ENCODE measurements around the gene ASAP2.

ASAP2 gene

DNA sequence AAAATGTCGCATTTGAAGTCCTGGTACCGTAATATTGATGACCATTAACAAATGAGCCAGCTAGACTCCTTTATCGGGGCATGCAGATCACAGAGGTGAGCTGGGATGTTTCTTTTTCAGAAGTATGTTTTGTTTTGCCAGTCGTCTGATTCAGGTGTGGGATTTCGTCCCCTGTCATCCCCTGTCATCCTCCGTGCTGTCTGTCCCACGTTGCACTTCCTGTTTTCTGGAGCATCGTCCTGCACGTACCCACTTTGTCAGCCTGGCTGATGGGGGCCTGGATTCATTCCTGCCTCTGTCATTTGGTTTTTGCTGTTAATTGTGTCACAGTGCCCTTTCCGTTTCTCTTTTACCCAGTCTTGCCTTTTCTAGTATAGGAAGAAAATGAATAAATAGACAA is 72.8 kb downstream of the ASAP2 start:
- DNase-seq, result no peak

DNA sequence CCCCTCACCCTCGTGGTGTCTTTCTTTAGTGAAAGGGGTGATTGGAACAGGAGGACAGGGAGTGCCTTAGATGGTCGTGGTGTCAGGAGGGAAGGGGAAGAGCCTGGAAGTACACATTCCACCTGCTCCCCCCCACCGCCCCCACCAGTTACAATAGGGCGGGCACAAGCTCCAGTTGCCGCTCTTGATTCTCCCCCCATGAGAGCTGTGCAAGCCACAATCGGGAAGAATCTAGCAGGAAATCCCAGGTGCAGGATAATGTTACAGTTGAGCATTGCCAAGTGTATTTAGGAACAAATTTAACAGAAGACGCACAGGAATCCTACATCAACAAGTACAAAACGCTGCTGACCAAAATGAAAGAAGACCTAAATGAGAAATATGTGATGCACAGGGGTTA is 73.6 kb downstream of the ASAP2 start:
- DNase-seq, result no peak

DNA sequence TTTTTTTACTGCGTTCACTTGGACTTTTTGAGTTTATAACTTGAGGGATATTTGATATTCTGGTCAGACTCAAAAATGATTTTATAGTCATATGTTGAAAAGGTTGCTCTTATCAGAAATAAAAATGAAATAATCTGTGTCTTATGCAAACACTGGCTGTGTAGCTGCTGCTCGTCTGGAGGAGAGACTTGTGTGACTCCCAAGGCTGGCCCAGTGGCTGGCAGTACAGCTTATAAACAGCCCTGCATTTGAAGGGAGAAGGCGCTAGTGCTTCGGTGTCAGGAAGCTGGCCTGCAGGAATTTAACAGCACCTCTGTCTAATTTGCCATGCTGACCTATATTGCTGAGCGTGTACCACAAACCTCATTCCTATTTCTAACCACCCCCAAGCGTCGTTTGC is 74.5 kb downstream of the ASAP2 start:
- DNase-seq, result no peak

DNA sequence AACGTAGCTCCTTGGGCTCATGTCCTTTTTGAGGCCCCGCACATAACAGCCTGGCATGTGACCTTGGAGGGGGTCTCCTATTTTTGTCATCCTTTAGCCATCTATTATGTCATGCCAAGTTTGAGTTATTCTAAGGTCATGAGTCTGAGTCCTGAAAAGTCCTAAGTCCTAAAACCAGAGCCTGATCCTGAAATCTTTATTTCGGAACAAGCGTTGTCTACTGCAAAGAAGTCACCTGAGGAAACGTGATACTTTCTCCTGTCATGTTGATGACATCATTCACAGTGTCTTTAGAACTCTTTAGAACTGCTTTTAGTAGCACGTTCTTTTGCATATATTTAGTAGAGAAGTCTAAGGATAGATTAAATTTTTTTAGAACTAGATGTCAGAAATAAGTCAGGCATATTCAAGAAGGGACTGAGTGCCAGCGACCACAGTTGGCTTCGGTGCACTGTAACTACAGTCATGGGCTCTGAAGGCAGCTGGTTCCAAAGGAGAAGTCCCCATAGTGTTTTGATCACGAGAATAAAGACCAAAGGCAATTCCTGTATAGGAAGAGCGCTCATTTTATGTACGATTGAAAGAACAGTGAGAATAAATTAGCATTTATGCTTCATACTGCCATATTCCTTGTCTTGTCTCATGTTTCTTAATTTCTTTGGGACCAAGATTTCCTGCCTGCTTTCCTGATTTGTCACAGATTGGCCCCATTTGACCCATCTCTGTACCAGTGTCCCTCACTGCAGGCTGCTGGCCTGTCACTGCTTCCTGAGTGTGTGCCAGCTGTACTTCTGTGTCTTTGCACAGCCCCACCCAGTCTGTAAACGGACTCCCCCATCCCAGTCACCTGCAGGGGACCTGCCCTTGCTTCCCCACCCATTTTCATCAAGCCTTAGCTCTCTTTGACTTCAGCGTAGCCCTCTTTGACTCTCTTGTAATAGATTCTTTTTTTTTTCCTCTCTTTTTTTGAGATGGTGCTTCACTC is 75.8 kb downstream of the ASAP2 start:
- DNase-seq, result no peak

DNA sequence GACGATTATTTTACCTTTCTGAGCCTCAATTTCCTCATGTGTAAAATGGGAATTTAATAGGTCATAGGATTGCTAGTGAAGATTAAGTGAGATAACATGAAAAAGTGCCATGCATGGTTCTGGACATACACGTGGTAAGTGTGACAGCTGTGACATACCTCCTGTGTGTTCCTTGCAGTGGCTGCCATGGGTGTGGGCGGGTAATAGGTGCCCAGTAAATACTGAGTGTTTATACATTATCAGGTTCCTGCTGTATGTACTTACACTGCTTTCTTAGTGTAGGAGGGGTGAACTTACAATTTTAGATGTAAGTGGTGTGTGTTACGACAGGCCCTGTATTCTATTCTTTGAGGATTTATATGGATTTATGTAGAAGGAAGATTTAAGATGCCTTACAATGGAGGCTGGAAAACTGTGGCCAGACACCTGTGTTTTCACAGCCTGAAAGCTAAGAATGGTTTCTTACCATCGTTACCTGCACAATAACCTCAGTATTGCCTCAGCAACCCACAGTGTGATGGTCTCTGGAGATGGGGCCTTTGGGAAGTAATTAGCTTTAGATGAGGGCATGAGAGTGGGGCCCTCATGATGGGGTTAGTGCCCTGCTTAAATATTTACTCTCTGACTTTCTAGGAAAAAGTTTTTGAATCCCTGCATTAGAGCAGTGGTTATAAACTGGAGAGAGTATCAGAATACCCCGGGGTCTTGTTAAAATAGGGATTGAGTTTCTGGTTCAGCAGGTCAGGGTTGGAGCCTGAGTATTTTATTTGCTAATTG is 78.1 kb downstream of the ASAP2 start:
- DNase-seq, result no peak

DNA sequence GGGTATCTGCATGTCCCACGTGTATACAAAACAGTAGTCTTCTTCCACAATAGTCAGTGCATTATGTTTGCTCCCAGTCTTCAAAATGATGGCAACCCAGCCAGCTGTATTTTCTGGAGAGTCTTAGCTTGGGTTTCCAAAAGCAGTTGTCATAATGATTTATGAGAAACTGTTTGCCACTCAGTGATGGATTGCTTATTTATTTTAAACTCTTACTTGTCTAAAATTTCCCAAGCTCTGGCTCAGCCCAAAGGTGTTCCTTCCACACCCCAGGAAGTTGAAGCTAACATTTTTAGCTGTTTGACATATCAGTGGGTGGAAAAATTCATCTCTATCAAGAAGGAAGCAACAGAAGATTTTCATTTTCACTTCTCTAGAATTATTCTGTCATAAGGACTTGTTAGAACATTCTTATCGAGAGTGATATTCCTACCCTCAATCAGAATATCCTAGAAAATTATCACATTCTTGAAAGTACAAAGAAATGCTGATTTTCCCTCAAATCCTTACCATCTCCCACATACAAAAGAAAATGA is 78.8 kb downstream of the ASAP2 start:
- no peak for DNase-seq

DNA sequence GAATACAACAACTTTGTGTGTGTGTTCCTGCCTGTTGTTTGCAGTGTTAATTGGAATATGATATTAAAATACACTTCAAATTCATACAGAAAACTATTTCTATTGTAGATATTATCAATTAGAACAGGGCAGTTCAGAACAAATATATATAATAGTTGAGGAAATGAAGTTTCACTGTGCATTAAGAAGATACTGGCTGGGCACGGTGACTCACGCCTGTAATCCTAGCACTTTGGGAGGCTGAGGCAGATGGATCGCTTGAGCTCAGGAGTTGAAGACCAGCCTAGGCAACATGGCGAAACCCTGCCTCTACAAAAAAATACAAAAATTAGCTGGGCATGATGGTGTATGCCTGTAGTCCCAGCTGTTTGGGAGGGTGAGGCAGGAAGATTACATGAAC is 79.3 kb downstream of the ASAP2 start:
- DNase-seq, result no peak

DNA sequence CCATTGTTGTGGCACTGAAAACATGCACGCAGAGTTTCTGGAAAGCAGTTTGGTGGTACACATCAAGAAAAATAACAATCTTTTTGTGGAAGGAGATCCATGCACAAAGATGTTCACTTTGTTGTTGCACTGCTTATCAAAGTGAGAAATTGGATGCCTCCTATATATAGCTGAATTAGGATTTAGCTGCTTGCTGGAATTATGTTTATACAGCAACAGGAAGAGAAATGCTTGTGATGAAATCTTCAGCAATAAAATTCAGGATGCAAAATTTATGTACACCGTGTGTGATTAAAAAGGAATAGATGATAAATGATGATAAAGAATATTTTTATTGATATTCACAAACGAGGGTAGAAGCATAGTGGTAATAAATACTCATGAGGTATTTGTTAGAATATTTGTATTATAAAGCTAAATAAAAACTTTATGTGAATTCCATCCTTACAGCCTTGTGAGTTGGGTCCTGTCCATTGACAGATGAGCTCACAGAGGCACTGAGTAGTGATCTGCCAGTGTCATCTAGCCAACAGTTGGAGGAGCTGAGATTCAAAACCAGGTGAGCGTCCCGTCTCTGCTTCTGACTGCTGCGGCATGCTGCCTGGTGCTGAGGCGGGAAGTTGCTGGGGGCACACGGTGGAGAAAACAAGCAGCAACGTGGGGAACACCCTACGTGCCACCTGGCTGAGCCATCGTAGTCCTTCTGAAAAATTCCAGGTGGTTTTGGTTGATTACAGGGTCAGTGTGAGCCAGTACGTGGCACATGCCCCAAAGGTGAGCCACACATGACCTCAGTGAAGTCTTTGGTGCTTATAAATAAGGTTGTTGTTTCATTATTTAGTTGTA is 80.2 kb downstream of the ASAP2 start:
- DNase-seq, result no peak

DNA sequence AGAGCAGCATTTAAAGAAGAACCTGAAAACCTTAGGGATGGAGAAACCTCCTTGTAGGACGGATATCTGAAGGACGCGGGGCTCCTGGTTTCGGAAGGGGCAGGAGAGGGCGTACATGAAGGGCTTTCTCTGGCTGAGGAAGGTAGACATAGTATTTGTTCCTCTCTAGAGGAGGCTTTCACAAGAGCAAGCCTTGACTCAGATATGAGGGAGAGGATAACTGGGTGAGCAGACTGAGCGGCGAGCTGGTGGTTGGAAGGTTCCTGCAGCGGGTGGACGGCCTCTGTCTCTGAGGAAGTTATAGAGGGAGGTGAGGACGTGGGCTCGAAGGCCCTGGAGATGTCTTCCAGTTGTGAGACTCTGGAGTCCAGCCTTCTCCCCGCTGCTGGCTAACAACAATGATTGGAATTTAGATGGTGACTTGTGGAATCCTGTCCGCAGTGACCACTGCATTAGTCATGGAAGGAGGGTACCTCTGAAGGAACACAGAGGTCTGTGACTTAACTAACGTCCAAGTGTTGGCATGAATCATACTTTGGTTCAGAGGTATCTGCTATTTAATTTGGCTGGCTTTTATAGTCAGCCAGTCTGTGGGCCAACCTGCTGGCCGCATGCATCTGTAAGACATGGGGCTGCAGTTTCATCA is 80.9 kb downstream of the ASAP2 start:
- DNase-seq, result no peak

DNA sequence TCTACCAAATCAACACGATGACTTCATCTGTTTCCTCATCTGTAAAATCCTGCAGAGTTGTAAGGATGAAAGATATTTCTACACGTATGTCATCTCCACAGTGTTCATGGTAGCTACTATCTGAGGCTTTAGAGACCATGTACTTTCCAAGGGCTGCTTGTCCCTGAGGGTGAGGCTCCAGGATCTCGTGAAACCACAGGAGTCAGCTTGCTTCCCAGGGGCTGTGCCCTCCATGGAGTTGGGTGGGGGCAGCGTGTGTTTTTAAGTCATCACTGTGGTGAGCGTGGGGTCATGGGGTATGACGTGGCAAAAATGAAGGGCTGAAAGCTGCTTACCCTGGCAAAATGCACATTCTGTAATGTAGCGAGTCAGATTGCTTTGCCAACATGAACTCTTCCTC is 81.6 kb downstream of the ASAP2 start:
- DNase-seq, result no peak

DNA sequence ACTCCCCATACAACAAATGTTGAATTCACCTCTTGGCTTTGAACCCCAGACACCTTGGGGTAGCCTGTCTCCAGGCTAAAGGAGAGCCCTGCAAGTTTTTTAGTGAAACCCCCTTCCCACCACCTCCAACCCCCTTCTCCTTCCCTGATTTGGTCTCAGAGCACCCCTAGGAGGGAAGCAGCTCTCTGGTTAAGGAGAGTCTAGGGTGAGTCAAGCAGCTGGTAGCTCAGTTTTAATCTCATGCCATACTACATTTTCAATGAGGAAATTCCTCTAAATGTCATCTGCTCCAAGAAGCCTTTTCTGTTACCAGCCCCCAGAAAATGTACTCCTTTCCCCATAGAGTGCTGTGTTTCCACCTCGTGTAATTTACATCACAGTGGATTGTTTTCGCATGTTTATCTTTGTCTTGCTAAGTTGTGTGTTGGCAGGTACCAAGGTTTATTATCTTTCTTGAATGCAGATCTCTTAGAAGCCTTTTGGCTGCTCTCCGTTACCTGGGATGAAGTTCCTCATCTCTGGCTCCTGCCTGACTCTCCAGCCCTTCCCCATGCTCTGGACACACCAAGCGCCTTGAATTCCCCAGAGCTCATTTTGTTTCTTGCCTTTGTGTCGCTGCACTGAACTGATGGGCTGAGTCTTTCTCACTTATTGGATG is 82.2 kb downstream of the ASAP2 start:
- no peak for DNase-seq

DNA sequence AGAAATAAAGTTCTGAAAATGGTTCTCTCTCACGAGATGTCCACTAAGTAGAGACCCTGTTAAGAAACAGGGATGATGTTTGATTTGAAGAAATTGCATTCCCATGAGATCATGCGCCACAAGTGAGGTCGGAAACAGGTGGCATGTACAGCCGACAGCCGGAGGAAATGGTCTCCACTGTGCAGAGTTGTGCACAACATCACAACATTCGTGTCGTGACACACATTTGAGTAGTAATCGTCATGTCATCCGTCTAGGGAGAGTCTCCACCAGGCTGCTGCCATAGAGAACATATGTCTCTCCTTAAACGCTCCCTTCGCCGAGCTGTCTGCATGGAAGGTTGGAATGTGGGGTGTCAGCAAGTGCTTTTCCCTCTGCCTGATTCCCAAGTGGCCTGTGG is 84.7 kb downstream of the ASAP2 start:
- no peak for DNase-seq

DNA sequence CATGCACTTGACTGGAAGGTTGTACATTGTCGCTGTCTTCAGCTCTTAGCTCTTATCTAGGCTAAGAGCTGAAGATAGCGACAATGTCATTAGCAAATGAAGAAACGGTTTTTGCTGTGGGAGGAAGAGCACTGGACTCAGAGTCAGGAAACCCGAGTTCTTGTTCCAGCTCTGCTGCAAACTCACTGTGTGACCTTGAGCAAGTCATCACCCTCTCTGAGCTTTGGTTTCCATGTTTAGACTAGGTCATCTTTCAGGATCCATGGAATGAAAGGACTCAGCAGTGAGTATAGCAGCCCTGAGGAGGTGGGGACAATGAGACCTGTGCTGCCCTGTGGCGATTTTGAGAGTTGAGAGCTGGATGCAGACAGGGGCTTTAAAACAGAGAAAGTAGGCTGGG is 85.3 kb downstream of the ASAP2 start:
- no peak for DNase-seq

DNA sequence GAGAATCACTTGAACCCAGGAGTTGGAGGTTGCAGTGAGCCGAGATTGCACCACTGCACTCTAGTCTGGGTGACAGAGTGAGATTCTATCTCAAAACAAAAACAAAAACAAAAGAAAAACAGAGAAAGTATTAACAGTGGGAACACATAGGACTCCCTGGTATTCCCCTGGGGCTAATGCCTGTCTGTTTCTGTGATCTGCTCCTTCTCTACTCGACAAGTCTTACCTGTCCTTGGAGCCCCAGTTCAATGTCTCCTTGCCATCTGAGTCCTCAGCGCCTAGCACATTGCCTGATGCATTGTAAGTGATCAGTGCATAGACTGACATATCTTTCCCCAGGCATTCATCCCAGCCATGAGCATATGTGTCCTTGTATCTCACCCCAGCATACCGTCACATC is 85.8 kb downstream of the ASAP2 start:
- no peak for DNase-seq

DNA sequence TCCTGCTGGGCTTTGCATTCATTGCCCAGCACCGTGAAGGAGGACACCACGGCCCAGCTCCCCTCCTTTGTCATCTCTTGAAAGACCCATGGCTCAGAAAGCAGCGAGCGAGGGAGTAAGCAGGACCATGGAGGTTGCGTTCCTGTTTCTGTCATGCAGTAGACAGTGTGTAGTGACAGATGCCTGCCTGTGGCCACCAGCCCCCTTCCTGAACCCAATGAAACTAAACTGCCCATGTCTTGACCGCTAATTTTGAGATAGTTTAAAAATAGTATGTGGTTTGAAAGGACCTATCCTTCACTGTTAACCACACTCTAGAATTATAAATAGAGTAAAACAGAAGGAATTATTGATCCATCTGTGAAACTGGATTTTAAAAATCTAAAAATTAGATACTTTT is 88.2 kb downstream of the ASAP2 start:
- DNase-seq, result no peak

DNA sequence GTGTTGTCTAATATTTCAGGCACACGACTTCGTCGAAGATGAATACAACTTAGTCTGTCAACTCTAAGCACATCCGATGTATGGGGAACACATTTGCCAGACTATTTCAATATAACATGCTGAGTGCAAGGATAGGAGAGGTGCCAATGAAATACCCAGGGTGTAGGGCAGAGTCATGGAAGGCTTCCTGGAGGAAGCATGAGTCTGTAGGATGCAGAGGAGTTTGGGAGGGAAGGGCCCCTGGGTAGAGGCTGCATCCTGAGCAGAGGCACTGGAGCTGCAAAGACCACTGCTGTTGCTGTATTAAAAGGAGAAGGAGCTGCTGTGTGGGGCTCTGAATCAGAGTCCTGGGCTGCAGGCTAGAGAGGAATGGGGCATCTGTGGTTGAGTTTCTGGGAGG is 89.9 kb downstream of the ASAP2 start:
- no peak for DNase-seq

DNA sequence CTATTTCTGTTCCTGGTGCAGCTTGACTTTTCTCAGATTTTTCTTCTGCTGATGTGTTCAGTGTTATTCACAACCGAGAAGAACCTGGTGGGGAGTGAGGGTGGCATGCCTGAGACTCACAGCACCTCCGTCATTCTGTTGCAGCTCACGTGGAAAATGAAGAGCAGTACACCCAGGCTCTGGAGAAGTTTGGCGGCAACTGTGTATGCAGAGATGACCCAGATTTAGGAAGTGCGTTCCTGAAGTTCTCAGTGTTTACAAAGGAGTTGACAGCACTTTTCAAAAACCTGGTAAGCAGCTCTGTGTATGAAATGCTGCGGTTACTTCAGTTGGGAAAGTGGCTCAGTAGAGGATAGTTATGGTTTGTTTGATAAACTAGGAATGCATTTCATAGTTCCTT is 90.5 kb downstream of the ASAP2 start:
- DNase-seq, result no peak

DNA sequence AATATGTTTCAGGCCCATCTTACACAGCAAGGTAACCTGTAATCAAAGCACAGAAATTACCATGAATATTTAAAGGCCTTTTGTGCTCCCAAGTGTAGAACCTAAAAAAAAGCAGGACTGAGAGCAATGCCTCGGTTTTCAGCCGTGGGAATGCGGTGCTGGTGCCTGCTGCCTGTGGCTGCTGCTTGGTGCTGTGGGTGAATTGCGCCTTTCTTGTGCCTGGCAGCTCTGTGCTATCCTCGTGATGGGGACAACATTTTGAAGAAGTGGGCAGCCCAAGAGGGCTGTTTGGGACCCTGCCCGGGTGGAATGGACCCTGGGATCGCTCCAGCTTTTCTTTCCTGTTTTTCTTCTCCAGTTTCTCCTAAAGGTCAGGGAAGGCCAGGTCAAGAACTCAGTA is 91.2 kb downstream of the ASAP2 start:
- no peak for DNase-seq

DNA sequence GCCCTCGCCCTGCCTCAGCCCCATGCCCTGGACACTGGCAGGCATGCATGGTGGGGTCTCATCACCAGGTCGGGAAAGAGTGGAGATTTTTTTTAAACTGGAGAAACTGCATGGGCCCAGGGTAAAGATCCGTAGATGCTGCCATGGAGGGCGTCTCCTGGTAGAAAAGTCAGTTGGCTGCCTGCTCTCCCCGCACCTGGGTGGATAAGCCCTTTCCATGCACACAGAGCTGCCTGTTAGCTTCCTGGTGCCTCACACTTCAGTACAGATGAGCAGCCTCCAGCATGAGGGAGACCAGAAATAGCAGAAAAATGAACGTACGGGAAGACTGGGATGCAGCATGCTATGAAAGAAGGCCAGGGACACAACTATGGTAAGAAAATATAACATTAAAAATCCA is 92.0 kb downstream of the ASAP2 start:
- DNase-seq, result no peak

DNA sequence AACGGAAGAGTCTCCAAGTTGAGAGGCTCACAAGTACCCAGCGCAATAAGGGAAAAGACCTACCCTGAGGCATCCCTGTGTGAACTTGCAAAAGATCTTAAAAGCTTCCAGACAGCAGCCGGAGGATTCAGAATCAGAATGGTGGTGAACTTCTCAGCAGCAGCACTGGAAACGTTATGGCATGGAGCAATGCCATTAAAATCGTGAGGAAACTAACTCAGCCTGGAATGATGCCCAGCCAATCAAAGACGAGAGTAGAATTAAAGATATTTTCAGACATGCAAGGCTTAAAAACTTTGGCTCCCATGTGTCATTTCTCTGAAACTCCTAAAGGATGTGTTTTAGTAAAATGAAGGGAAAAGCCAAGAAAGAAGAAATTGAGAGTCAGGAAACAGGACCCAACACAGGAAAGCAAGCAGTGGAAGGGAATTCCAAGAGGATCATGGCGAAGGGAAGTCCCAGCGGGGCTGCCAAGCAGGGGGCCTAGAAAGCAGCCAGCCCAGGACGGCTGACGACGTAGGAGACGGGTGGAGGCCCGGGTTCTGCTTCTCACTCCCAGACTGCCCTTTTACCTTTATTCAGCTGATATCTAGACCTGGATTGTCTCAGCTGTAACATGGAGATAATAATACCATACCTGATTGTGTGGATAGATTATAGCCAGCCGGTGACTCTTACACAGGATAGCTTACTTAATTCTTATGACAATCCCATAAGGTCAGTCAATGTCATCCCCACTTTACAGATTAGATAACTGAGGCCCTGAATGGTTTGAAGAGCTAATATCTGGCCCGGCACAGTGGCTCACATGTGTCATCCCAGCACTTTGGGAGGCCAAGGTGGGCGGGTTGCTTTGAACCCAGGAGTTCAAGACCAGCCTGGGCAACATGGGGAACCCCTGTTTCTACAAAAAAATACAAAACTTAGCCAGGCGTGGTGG is 92.8 kb downstream of the ASAP2 start:
- DNase-seq, result no peak

DNA sequence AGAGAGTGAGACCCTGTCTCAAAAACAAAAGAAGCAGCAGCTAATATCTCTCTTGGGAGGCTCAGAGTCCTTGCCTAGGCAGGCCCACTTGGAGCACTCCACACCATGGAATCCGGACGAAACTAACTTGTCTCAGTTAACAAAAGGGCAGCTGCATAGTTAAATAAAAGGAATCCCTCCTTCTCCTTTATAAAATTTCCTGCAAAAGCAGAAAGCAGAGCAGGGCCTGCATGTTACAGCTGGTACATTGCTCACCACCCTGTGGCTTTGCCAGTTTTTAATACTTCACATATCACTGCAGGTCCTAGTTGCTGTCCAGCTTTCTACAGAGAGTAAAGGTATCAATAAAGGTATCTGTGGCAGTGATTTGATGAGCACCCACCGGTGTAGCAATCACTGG is 93.6 kb downstream of the ASAP2 start:
- no peak for DNase-seq
